GM20000 (cell line): ENCODE results near the gene DPP6.

Experiments
- DNase-seq: peaks from one replicate; pipeline ENCODE4 v3.0.0; 2012; ENCODE audit warnings: low spot score
- TF ChIP-seq, protein P1 (sequence below): IDR thresholded peaks from 2 replicates; pipeline ENCODE4 v1.5.1; 2012; ENCODE audit warnings: mild to moderate bottlenecking, control low read depth; ENCODE audit errors: extremely low read depth, missing control alignments

DPP6 gene

DNA sequence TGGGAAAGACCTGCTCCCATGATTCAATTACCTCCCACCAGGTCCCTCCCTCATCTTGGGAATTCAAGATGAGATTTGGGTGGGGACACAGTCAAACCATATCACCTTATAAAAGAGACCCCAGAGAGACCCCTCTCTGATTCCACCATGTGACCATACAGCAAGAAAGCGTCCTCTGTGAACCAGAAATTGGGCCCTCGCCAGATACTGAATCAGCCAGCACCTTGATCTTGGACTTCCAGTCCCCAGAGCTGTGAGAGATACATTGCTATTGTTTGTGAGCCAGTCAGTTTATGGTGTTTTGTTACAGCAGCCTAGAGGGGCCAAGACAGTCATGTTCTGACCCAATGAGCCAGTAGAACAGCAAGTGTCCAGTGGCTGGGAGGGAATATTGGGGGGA is 718.2 kb downstream of the DPP6 start:
- TF ChIP-seq, protein P1, sequence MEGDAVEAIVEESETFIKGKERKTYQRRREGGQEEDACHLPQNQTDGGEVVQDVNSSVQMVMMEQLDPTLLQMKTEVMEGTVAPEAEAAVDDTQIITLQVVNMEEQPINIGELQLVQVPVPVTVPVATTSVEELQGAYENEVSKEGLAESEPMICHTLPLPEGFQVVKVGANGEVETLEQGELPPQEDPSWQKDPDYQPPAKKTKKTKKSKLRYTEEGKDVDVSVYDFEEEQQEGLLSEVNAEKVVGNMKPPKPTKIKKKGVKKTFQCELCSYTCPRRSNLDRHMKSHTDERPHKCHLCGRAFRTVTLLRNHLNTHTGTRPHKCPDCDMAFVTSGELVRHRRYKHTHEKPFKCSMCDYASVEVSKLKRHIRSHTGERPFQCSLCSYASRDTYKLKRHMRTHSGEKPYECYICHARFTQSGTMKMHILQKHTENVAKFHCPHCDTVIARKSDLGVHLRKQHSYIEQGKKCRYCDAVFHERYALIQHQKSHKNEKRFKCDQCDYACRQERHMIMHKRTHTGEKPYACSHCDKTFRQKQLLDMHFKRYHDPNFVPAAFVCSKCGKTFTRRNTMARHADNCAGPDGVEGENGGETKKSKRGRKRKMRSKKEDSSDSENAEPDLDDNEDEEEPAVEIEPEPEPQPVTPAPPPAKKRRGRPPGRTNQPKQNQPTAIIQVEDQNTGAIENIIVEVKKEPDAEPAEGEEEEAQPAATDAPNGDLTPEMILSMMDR = no peak
- no peak for DNase-seq

DNA sequence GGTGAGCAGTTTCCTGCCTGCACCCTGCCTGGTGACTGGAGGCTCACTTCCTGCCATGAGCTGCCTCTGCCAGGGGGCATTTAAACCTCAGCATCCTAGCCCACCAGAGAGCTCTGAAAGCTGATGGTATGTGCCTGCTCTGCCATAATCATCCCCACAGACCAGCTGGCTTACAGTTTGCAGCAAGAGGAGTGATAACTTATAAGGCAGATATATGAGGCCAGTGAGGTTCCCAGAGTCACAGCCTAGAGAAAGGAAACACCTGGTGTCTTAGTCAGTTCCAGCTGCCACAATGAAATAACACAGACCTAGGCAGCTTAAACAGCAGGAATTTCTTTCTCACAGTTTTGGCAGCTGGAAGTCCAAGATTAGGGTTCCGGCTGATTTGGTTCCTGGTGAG is 718.8 kb downstream of the DPP6 start:
- DNase-seq = no peak
- TF ChIP-seq, protein P1 = no peak

DNA sequence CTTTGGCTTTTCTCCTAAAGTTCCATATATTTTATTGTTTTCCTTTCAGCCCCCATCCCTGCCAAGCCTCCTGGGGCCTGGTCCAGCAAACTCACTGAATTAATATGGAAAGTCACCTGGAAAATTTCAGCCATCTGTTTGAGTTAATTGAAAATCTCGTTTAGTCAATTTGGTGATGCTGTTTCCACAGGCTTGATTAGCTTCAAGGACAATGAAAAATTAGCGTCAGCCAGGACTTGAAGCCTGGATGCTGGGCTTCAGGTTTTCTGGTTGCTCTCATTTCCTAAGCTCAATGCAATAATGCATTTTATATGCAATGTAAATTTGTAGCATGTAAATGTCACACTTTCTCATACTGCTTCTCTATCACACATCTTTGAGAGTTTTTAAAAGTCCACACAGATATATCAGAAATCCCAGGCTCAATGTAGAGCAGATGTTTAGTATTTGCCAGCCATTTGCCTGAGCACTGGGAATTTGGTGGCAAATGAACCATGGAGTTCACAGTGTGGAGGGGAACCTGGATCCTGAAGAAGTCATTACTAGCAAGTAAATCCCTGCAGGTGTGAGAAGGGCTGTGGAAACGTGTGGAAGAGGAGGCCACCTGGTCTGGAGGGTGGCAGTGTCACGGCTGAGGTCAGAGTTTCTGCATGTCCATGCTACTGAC is 722.2 kb downstream of the DPP6 start:
- DNase-seq = no peak
- TF ChIP-seq, protein P1 = no peak

DNA sequence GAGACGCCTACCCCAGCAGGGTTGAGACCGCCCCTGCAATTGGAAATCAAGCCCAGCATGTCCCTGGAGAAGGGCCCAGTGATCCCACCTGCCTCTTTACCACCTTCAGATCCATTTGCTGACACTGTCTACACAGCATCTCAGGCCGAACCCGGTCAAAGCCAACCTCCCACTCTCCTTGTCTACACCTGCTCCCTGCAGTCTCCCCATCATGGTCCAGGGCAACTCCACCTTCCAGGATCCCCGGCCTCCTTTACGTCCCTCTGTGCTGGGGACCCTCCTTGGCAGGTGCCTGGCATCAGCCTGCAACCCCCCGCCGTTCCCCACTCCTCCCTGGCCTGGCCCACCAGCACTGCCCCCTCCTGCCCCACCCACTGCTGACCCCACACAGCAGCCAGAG is 723.5 kb downstream of the DPP6 start:
- TF ChIP-seq, protein P1 = no peak
- no peak for DNase-seq

DNA sequence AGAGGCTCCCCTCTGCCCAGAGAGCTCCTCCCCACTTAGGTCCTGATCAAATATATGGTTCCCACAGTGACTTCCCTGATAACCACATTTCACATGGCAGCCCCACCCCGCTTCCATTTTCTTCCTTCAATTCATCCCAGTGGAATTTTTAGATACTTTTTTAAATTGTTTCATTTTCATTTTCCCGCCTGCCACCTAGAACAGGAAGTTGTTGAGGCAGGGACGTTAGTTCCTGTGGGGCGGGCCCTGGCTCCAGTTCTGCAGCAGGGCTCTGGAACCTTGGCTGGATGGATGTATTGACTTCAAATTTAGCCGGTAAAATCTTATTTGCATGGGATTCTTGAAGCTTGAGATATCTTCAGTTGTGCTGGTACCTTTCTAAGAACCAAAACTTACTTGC is 724.2 kb downstream of the DPP6 start:
- TF ChIP-seq, protein P1 = no peak
- DNase-seq = no peak

DNA sequence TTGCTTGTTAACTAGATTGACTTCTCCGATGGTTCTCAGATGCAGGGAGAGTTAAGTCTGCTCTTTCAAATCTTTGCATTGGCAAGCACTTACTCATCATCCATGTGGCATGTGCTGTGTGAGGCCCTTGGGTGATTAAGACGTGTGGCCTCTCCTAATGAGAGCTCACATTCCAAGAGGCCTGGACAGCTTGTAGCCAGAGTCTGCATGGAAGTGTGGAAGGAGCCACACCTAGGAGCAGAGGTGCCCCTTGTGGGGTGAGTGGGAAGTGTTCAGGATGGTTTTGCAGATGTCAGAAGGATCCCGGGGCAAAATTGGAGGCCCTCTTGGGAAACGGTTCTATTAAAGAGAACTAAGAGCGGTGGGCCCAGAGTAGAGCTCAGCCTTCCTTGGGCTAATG is 724.8 kb downstream of the DPP6 start:
- no peak for DNase-seq
- TF ChIP-seq, protein P1 = no peak

DNA sequence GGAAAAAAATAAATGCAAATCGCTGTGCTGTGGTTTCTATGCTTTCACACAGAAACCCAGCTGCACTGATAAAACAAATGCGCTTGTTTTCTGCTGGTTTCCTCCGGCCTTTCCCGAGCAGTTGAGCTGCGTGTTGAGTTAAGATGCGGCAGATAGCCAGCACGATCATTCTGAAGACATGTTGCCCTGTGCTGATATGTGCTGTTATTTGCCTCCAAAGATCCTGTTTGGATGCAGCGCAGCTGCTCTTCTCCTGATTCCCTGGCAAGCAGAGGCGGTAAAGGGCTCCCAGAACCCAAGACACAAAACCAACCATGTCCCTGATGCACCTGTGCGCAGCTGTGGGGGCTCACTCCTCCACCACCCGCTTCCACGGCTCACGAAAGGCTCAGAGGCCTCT is 725.3 kb downstream of the DPP6 start:
- TF ChIP-seq, protein P1 = no peak
- DNase-seq = no peak
